ENCODE results near the gene PDGFC. TPM values are rescaled to one million over a fixed set of nuclear protein-coding genes. Genes with fewer than 3 reads are reported as not detected.
A peak's percentile ranks its signal among the peaks of the same experiment; 100 is the strongest.
"Not testable (repeated sequence)": the region's sequence is repeated elsewhere in the genome, so short reads cannot be mapped to it uniquely, and the experiment has no call there.

PDGFC gene
- total RNA-seq, 1 donor from 2014 or later: 35.0 TPM

- no peaks in the 10 kb centered on the region for H3K36me3 ChIP-seq (ENCODE audit: control insufficient read depth in 3 of 3, insufficient read depth in 3 of 3, low read length in 3 of 3)
- H3K4me3 ChIP-seq (ENCODE audit: low read length in 3 of 3): no peak overlapping the region
- peaks cover 14 to 32% (median 30%) of the 10 kb centered on the region in 3 donors for H3K4me1 ChIP-seq (ENCODE audit: control insufficient read depth in 3 of 3, insufficient read depth in 3 of 3, low read length in 3 of 3)
- H3K27me3 ChIP-seq (ENCODE audit: control insufficient read depth in 3 of 3, insufficient read depth in 3 of 3, low read length in 3 of 3): no peaks in the 10 kb centered on the region
- no peak overlapping the region for H3K9ac ChIP-seq (ENCODE audit: low read depth in 1 of 3, low read length in 3 of 3)
- H3K9me3 ChIP-seq (ENCODE audit: control insufficient read depth in 3 of 3, low read length in 3 of 3): no peaks in the 10 kb centered on the region
- no peak overlapping the region for H3K27ac ChIP-seq (ENCODE audit: low read depth, low read length)
Observed at GRCh38 chr4:156942991-156943390, 28.6 kb downstream of the PDGFC start.

GRCh38 chr4:156941940-156942548, 29.6 kb downstream of the PDGFC start:
- Histone ChIP-seq H3K4me1 (ENCODE audit: control insufficient read depth in 3 of 3, insufficient read depth in 3 of 3, low read length in 3 of 3) (peaks cover 13 to 30% (median 27%) of the 10 kb centered on the region in 3 donors), H3K4me3 (ENCODE audit: low read length in 3 of 3) (peak overlapping the region; percentile 41 to 65 (median 46)), H3K36me3 (ENCODE audit: control insufficient read depth in 3 of 3, insufficient read depth in 3 of 3, low read length in 3 of 3) (no peaks in the 10 kb centered on the region), H3K9ac (ENCODE audit: low read depth in 1 of 3, low read length in 3 of 3) (peak overlapping the region; percentile 63 to 69 (median 66)), H3K27ac (ENCODE audit: low read depth, low read length) (no peak overlapping the region), H3K9me3 (ENCODE audit: control insufficient read depth in 3 of 3, low read length in 3 of 3) (no peaks in the 10 kb centered on the region), H3K27me3 (ENCODE audit: control insufficient read depth in 3 of 3, insufficient read depth in 3 of 3, low read length in 3 of 3) (no peaks in the 10 kb centered on the region)

- H3K4me1 ChIP-seq (ENCODE audit: control insufficient read depth in 3 of 3, insufficient read depth in 3 of 3, low read length in 3 of 3): peaks cover 5 to 18% (median 16%) of the 10 kb centered on the region in 3 donors
- no peak overlapping the region for H3K4me3 ChIP-seq (ENCODE audit: low read length in 3 of 3)
- no peak overlapping the region for H3K9ac ChIP-seq (ENCODE audit: low read depth in 1 of 3, low read length in 3 of 3)
- no peaks in the 10 kb centered on the region for H3K27me3 ChIP-seq (ENCODE audit: control insufficient read depth in 3 of 3, insufficient read depth in 3 of 3, low read length in 3 of 3)
- no peaks in the 10 kb centered on the region for H3K36me3 ChIP-seq (ENCODE audit: control insufficient read depth in 3 of 3, insufficient read depth in 3 of 3, low read length in 3 of 3)
- H3K9me3 ChIP-seq (ENCODE audit: control insufficient read depth in 3 of 3, low read length in 3 of 3): no peaks in the 10 kb centered on the region
- no peak overlapping the region for H3K27ac ChIP-seq (ENCODE audit: low read depth, low read length)
Observed at GRCh38 chr4:156939801-156940200, 31.8 kb downstream of the PDGFC start.

GRCh38 chr4:156939139-156939538, 32.5 kb downstream of the PDGFC start:
- no peaks in the 10 kb centered on the region for H3K27me3 ChIP-seq (ENCODE audit: control insufficient read depth in 3 of 3, insufficient read depth in 3 of 3, low read length in 3 of 3)
- H3K9me3 ChIP-seq (ENCODE audit: control insufficient read depth in 3 of 3, low read length in 3 of 3): no peaks in the 10 kb centered on the region
- H3K36me3 ChIP-seq (ENCODE audit: control insufficient read depth in 3 of 3, insufficient read depth in 3 of 3, low read length in 3 of 3): no peaks in the 10 kb centered on the region
- H3K9ac ChIP-seq (ENCODE audit: low read depth in 1 of 3, low read length in 3 of 3): no peak overlapping the region
- H3K4me3 ChIP-seq (ENCODE audit: low read length in 3 of 3): no peak overlapping the region
- peaks cover 5 to 11% (median 9%) of the 10 kb centered on the region in 3 donors for H3K4me1 ChIP-seq (ENCODE audit: control insufficient read depth in 3 of 3, insufficient read depth in 3 of 3, low read length in 3 of 3)
- no peak overlapping the region for H3K27ac ChIP-seq (ENCODE audit: low read depth, low read length)

GRCh38 chr4:156934259-156934635, 37.4 kb downstream of the PDGFC start:
- Histone ChIP-seq H3K36me3 (ENCODE audit: control insufficient read depth in 3 of 3, insufficient read depth in 3 of 3, low read length in 3 of 3) (no peaks in the 10 kb centered on the region), H3K9me3 (ENCODE audit: control insufficient read depth in 3 of 3, low read length in 3 of 3) (no peaks in the 10 kb centered on the region), H3K27ac (ENCODE audit: low read depth, low read length) (no peak overlapping the region), H3K4me3 (ENCODE audit: low read length in 3 of 3) (no peak overlapping the region), H3K4me1 (ENCODE audit: control insufficient read depth in 3 of 3, insufficient read depth in 3 of 3, low read length in 3 of 3) (no peaks in the 10 kb centered on the region), H3K9ac (ENCODE audit: low read depth in 1 of 3, low read length in 3 of 3) (no peak overlapping the region), H3K27me3 (ENCODE audit: control insufficient read depth in 3 of 3, insufficient read depth in 3 of 3, low read length in 3 of 3) (no peaks in the 10 kb centered on the region)

GRCh38 chr4:156933633-156934258, 37.9 kb downstream of the PDGFC start:
- Histone ChIP-seq H3K4me3 (ENCODE audit: low read length in 3 of 3) (no peak overlapping the region), H3K27ac (ENCODE audit: low read depth, low read length) (no peak overlapping the region), H3K27me3 (ENCODE audit: control insufficient read depth in 3 of 3, insufficient read depth in 3 of 3, low read length in 3 of 3) (no peaks in the 10 kb centered on the region), H3K9ac (ENCODE audit: low read depth in 1 of 3, low read length in 3 of 3) (no peak overlapping the region), H3K4me1 (ENCODE audit: control insufficient read depth in 3 of 3, insufficient read depth in 3 of 3, low read length in 3 of 3) (no peaks in the 10 kb centered on the region), H3K9me3 (ENCODE audit: control insufficient read depth in 3 of 3, low read length in 3 of 3) (no peaks in the 10 kb centered on the region), H3K36me3 (ENCODE audit: control insufficient read depth in 3 of 3, insufficient read depth in 3 of 3, low read length in 3 of 3) (no peaks in the 10 kb centered on the region)

GRCh38 chr4:156932360-156932759, 39.2 kb downstream of the PDGFC start:
- H3K27me3 ChIP-seq (ENCODE audit: control insufficient read depth in 3 of 3, insufficient read depth in 3 of 3, low read length in 3 of 3); H3K4me1 ChIP-seq (ENCODE audit: control insufficient read depth in 3 of 3, insufficient read depth in 3 of 3, low read length in 3 of 3); H3K27ac ChIP-seq (ENCODE audit: low read depth, low read length); H3K4me3 ChIP-seq (ENCODE audit: low read length in 3 of 3); H3K9ac ChIP-seq (ENCODE audit: low read depth in 1 of 3, low read length in 3 of 3); H3K36me3 ChIP-seq (ENCODE audit: control insufficient read depth in 3 of 3, insufficient read depth in 3 of 3, low read length in 3 of 3); H3K9me3 ChIP-seq (ENCODE audit: control insufficient read depth in 3 of 3, low read length in 3 of 3): not testable (repeated sequence)

GRCh38 chr4:156931267-156931666, 40.3 kb downstream of the PDGFC start:
- Histone ChIP-seq H3K36me3 (ENCODE audit: control insufficient read depth in 3 of 3, insufficient read depth in 3 of 3, low read length in 3 of 3) (no peaks in the 10 kb centered on the region), H3K9ac (ENCODE audit: low read depth in 1 of 3, low read length in 3 of 3) (no peak overlapping the region), H3K4me1 (ENCODE audit: control insufficient read depth in 3 of 3, insufficient read depth in 3 of 3, low read length in 3 of 3) (no peaks in the 10 kb centered on the region), H3K4me3 (ENCODE audit: low read length in 3 of 3) (no peak overlapping the region), H3K9me3 (ENCODE audit: control insufficient read depth in 3 of 3, low read length in 3 of 3) (no peaks in the 10 kb centered on the region), H3K27ac (ENCODE audit: low read depth, low read length) (no peak overlapping the region), H3K27me3 (ENCODE audit: control insufficient read depth in 3 of 3, insufficient read depth in 3 of 3, low read length in 3 of 3) (no peaks in the 10 kb centered on the region)

- no peak overlapping the region for H3K27ac ChIP-seq (ENCODE audit: low read depth, low read length)
- H3K4me3 ChIP-seq (ENCODE audit: low read length in 3 of 3): no peak overlapping the region
- H3K9me3 ChIP-seq (ENCODE audit: control insufficient read depth in 3 of 3, low read length in 3 of 3): no peaks in the 10 kb centered on the region
- no peak overlapping the region for H3K9ac ChIP-seq (ENCODE audit: low read depth in 1 of 3, low read length in 3 of 3)
- H3K4me1 ChIP-seq (ENCODE audit: control insufficient read depth in 3 of 3, insufficient read depth in 3 of 3, low read length in 3 of 3): no peaks in the 10 kb centered on the region
- no peaks in the 10 kb centered on the region for H3K27me3 ChIP-seq (ENCODE audit: control insufficient read depth in 3 of 3, insufficient read depth in 3 of 3, low read length in 3 of 3)
- no peaks in the 10 kb centered on the region for H3K36me3 ChIP-seq (ENCODE audit: control insufficient read depth in 3 of 3, insufficient read depth in 3 of 3, low read length in 3 of 3)
Observed at GRCh38 chr4:156929386-156930105, 42.1 kb downstream of the PDGFC start.

- H3K36me3 ChIP-seq (ENCODE audit: control insufficient read depth in 3 of 3, insufficient read depth in 3 of 3, low read length in 3 of 3): no peaks in the 10 kb centered on the region
- no peak overlapping the region for H3K4me3 ChIP-seq (ENCODE audit: low read length in 3 of 3)
- peaks cover 0 to 2% (median 0%) of the 10 kb centered on the region in 3 donors for H3K4me1 ChIP-seq (ENCODE audit: control insufficient read depth in 3 of 3, insufficient read depth in 3 of 3, low read length in 3 of 3)
- H3K27me3 ChIP-seq (ENCODE audit: control insufficient read depth in 3 of 3, insufficient read depth in 3 of 3, low read length in 3 of 3): no peaks in the 10 kb centered on the region
- H3K27ac ChIP-seq (ENCODE audit: low read depth, low read length): no peak overlapping the region
- no peak overlapping the region for H3K9ac ChIP-seq (ENCODE audit: low read depth in 1 of 3, low read length in 3 of 3)
- H3K9me3 ChIP-seq (ENCODE audit: control insufficient read depth in 3 of 3, low read length in 3 of 3): no peaks in the 10 kb centered on the region
Observed at GRCh38 chr4:156924774-156925315, 46.8 kb downstream of the PDGFC start.
